EL (cell line): Measurements from ENCODE around the gene LRRC8B.
"Not testable (repeated sequence)": the region's sequence is repeated elsewhere in the genome, so short reads cannot be mapped to it uniquely, and the experiment has no call there.

Experiments used
- DNase-seq: peaks from one replicate; pipeline ENCODE4 v3.0.0-alpha.2; 2016

The LRRC8B gene

DNA sequence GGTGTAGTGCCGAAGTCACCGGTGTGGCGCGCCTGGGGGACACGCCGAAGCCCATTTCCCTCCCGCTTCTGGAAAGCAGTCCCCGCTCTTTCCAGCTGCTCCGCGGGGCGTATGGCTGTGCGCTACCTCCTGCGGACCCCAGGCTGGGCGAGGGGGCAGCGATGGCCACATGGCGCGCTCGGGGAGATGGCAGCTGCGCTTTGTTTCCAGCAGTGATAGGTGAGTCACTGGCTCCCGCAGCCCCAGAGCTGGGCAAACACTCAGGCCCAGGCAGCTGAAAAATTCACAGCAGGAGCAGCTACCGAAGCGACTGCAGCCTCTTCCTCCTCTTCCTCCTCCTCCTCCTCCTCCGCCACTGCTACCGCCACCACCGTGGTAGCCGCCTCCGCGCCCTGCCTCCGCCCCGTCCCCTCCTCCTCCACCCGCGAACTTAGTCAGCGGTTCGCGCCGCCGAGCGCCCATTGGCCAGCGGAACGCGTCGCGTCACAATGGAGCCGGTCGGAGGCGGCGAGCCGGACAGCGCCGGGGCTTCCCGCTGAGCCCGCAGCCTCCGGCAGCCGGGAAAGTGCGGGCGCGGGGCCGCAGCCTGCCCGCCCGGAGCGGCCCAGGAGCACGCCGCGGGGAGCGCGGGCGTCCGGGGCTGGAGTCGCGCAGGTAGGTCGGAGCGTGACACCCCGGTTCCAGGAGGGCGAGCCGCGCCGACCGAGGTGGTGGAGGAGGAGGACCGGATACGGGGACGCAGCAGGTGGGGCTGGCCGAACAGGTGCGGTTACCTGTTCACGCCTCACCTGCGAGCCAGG is at the start of gene LRRC8B:
LRRC8B (plus strand) TSS at position 461 of the 800 bp plus-strand sequence. CDS start 57,822 bp downstream, outside the sequence.
- DNase-seq: peak; percentile 79

DNA sequence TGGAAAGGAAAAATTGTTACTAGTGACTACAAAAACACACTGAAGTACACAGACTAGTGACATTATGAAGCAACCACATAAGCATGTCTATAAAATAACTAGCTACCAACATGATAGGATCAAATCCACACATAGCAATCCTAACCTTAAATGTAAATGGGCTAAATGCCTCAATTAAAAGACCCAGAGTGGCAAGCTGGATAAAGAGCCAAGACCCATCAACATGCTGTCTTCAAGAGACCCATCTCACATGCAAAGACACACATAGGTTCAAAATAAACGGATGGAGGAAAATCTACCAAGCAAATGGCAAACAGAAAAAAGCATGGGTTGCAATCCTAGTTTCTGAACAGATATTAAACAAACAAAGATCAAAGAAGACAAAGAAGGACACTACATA is 49.4 kb upstream of the LRRC8B start:
- no peak for DNase-seq

- DNase-seq: no peak
These were observed 48.6 kb upstream of the LRRC8B start for GRCh38 chr1:89476072-89476471.

GRCh38 chr1:89483010-89483756 is 41.4 kb upstream of the LRRC8B start:
- peak; percentile 65 for DNase-seq

- DNase-seq: no peak
These were observed 40.9 kb upstream of the LRRC8B start for GRCh38 chr1:89483757-89484077.

DNA sequence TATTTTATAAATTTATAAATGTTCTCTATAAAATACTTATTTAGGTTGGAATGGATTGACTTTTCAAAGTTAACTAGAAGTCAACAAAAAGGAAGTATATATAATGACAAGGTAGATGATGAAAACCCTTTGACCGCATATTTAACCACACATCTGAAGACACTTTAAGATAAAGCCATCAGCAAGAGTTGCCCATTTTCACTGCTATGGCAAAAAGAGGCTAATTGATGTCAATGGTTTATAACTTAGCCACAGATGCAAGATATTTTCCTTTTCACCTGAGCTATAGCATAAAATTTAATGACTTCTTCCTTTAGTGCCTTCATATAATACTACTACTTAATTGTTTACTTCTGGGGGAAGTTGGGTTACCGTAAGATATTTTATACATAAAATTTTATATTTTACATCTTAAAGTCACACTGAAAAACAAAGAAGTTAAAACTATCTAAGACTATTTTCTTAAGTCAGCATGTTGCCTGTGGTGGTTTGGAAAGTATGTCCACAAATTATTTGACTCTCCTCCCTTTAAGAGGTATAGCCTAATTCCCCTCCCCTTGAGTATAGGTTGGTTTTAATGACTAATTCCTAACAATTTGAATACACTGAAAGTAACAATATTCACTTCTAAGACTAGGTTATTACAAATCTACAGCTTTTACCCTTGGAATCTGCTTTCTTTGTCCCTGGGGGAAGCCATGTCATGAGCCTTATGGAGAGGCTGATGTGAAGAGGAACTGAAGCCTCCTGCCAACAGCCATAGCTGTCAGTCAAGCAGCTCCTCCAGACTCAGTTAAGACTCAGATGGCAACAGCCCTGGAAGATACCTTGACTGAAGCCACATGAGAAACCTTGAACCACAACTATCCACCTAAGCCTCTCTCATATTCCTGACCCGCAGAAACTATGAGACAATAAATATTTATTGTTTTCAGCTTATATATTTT is 40.3 kb upstream of the LRRC8B start:
- no peak for DNase-seq

DNA sequence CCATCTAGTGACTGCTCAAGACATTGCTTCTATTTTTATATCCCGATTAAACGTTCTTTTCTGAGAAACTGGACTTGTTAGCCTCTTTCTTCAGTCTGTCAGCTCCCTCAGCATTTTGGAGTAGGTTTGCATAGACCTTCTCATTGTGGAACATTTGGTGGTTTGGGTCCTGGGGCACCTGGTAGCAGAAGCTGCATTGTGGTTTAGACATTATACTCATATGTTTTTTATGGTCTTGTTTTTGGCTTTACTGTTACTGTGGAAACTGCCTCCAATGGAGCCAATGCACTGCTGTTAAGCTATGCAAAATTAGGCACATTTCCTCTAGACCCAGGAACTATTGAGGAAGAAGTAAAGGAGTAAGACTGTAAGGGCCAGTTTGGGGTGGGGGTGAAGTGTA is 36.7 kb upstream of the LRRC8B start:
- no peak for DNase-seq

DNA sequence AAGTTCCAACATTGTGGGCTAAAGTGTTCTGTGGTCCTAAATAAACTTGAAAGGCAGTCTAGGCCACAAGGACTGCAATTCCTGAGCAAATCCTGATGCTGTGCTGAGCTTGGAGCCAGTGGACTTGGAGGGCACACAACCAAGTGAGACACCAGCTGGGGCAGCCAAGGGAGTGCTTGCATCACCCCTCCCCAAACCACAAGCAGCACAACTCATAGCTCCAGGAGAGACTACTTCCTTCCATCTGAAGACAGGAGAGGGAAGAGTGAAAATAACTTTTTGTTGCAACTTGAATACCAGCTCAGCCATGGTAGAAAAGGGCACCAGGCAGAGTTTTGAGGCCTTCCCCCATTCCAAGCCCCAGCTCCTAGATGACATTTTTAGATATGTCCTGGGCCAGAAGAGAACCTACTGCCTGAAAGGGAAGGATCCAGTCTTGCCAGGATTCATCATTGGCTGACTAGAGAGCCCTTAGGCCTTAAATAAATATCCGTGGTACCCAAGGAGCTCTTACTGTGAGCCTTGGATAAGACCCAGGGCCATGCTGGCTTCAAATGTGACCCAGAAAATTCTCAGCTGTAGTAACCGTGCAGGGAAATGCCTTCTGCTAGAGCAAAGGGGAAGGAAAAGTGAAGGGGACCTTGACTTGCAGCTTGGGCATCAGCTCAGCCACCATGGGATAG is 35.4 kb upstream of the LRRC8B start:
- peak; percentile 24 for DNase-seq

DNA sequence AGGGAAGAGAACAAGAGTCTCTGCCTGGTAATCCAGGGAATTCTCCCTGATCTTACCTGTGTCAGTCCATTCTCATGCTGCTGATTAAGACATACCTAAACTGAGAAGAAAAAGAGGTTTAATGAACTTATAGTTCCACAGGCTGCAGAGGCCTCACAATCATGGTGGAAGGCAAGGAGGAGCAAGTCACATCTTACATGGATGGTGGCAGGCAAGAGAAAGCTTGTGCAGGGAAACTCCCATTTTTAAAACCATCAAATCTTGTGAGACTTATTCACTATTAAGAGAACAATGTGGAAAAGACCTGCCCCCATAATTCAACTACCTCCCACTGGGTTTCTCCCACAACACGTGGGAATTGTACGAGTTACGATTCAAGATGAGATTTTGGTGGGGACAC is 34.2 kb upstream of the LRRC8B start:
- no peak for DNase-seq

- no peak for DNase-seq
These were observed 25.3 kb upstream of the LRRC8B start for GRCh38 chr1:89499320-89499719.

DNA sequence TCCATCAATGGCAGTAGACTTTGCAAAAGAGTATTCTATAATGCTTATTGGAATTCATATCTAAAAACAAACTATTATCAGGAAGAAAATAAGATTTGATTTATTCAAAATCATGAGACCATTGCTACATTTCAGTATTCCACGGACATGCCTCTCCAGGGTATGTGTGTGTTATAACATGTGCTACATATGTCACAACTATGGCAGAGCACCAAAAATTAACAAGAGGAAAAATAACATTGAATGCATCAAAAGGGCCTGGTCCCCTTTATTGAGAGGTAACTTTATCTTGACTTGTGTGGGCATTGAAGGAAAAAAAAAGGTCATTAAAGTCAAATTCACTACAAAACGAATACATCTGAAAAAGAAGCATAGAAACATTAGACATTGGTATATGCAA is 22.6 kb upstream of the LRRC8B start:
- DNase-seq: no peak

- no peak for DNase-seq
These were observed 21.7 kb upstream of the LRRC8B start for GRCh38 chr1:89502895-89503294.

GRCh38 chr1:89503690-89504089 is 20.9 kb upstream of the LRRC8B start:
- DNase-seq: no peak

- not testable (repeated sequence) for DNase-seq
These were observed 14.6 kb upstream of the LRRC8B start for GRCh38 chr1:89510061-89510460.

GRCh38 chr1:89512996-89513720 is 11.5 kb upstream of the LRRC8B start:
- no peak for DNase-seq

- DNase-seq: peak; percentile 63
These were observed 8.6 kb upstream of the LRRC8B start for GRCh38 chr1:89516055-89516454.

DNA sequence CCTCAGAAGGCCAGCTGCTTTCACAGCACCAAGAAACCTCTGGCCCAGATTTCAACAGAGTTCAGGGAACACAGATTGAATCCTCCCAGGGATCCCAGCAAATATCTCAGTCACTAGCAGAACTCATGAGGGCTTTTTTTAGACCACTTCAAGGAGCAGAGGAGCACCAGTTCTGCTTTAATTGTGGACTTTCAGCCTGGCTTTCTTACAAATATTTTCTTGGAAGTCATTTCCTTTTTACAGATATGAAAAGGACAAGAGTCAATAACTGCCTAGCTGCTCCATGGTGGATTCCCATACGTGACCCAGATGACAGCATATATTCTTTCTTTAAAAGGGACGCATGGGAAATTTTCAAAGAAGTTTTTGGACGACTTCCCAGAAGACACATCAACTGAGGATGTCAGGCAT is 6.4 kb upstream of the LRRC8B start:
- peak; percentile 19 for DNase-seq

DNA sequence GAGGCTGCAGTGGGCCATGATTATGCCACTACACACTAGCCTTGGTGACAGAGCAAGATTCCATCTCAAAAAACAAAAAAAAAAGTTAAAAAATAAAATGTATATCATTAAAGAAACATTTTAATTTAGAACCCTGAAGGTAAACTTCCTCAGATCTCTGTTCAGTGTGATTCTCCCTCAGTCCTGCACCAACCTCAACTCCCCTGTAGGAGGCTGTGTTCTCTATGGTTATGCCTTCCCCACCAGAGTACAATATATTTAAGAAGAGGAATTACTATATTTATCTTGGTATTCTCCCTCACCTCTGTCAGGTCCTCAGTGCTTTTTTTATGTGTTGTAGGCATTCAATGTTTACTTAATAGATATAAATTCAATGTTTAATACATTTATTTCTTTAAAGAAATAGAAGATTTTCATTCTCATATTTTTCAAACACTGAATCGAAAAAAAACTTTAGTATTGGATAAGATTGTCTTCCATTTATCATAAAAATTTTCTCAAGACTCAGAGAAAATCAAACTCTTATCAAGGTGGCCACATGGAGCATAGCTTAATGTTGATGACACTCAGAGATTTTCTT is 4.8 kb upstream of the LRRC8B start:
- DNase-seq: peak; percentile 22

- DNase-seq: not testable (repeated sequence)
These were observed 2.7 kb upstream of the LRRC8B start for GRCh38 chr1:89521977-89522376.

- DNase-seq: peak; percentile 40
These were observed 859 bp upstream of the LRRC8B start for GRCh38 chr1:89523572-89524368.
